ACHN (cell line): ENCODE results near the gene SMTNL2.

Experiments
- DNase-seq: peaks from one replicate; pipeline ENCODE4 v3.0.0-alpha.2; 2015
- in situ Hi-C: cut with HindIII; loops from 2 replicates; pipeline ENCODE4 v1.10.0; 2017; ENCODE audit warnings: low sequenced_read_pairs, low pct_ligation_motif_present, low pct_unique_long_range_greater_than_20kb

The SMTNL2 gene

GRCh38 chr17:4557626-4558346 is 26.5 kb upstream of the SMTNL2 start:
- no peak for DNase-seq
- in situ Hi-C loops: no loop called here

GRCh38 chr17:4558347-4558971 is 25.9 kb upstream of the SMTNL2 start:
- no peak for DNase-seq
- in situ Hi-C loops: no loop called here

GRCh38 chr17:4559139-4559791 is 25.1 kb upstream of the SMTNL2 start:
- no peak for DNase-seq
- in situ Hi-C loops: no loop called here

GRCh38 chr17:4559966-4560365 is 24.4 kb upstream of the SMTNL2 start:
- in situ Hi-C loops: loop anchor here (10.0 kb wide), 1 partner anchor 65 kb away; no protein-coding TSS in a partner anchor
- DNase-seq: no peak

- in situ Hi-C loops: loop anchor here (10.0 kb wide), 1 partner anchor 64 kb away; no protein-coding TSS in a partner anchor
- no peak for DNase-seq
Observed at GRCh38 chr17:4560421-4560820, 23.9 kb upstream of the SMTNL2 start, which contains the start of gene GGT6. TSS of gene GGT6 (minus strand) at chr17:4560577. CDS start at chr17:4560521, 56 bp downstream.

- in situ Hi-C loops: loop anchor here (10.0 kb wide), 1 partner anchor 64 kb away; no protein-coding TSS in a partner anchor
- no peak for DNase-seq
Observed at GRCh38 chr17:4560837-4561256, 23.5 kb upstream of the SMTNL2 start.

GRCh38 chr17:4562015-4562969 is 22.0 kb upstream of the SMTNL2 start:
- in situ Hi-C loops: loop anchor here (10.0 kb wide), 1 partner anchor 63 kb away; no protein-coding TSS in a partner anchor
- no peak for DNase-seq

GRCh38 chr17:4565209-4566141 is 18.9 kb upstream of the SMTNL2 start:
- DNase-seq: peak; percentile 81
- in situ Hi-C loops: loop anchor here (10.0 kb wide), 1 partner anchor 59 kb away; no protein-coding TSS in a partner anchor

- peak; percentile 74 for DNase-seq
- in situ Hi-C loops: loop anchor here (10.0 kb wide), 1 partner anchor 58 kb away; no protein-coding TSS in a partner anchor
Observed at GRCh38 chr17:4566785-4567184, 17.5 kb upstream of the SMTNL2 start.

GRCh38 chr17:4569591-4569990 is 14.7 kb upstream of the SMTNL2 start:
- in situ Hi-C loops: loop anchor here (10.0 kb wide), 1 partner anchor 55 kb away; no protein-coding TSS in a partner anchor
- no peak for DNase-seq

GRCh38 chr17:4572131-4572530 is 12.2 kb upstream of the SMTNL2 start:
- in situ Hi-C loops: no loop called here
- DNase-seq: no peak

- in situ Hi-C loops: no loop called here
- DNase-seq: no peak
Observed at GRCh38 chr17:4573115-4573514, 11.2 kb upstream of the SMTNL2 start.

- in situ Hi-C loops: no loop called here
- DNase-seq: no peak
Observed at GRCh38 chr17:4573669-4574068, 10.7 kb upstream of the SMTNL2 start.

- in situ Hi-C loops: no loop called here
- no peak for DNase-seq
Observed at GRCh38 chr17:4574448-4575045, 9.8 kb upstream of the SMTNL2 start.

- DNase-seq: no peak
- in situ Hi-C loops: no loop called here
Observed at GRCh38 chr17:4576161-4576558, 8.2 kb upstream of the SMTNL2 start.

- DNase-seq: no peak
- in situ Hi-C loops: no loop called here
Observed at GRCh38 chr17:4576729-4577322, 7.5 kb upstream of the SMTNL2 start.
